ENCODE results near the gene ZMYM4.
"Not testable (repeated sequence)": the region's sequence is repeated elsewhere in the genome, so short reads cannot be mapped to it uniquely, and the experiment has no call there.

ZMYM4 gene

DNA sequence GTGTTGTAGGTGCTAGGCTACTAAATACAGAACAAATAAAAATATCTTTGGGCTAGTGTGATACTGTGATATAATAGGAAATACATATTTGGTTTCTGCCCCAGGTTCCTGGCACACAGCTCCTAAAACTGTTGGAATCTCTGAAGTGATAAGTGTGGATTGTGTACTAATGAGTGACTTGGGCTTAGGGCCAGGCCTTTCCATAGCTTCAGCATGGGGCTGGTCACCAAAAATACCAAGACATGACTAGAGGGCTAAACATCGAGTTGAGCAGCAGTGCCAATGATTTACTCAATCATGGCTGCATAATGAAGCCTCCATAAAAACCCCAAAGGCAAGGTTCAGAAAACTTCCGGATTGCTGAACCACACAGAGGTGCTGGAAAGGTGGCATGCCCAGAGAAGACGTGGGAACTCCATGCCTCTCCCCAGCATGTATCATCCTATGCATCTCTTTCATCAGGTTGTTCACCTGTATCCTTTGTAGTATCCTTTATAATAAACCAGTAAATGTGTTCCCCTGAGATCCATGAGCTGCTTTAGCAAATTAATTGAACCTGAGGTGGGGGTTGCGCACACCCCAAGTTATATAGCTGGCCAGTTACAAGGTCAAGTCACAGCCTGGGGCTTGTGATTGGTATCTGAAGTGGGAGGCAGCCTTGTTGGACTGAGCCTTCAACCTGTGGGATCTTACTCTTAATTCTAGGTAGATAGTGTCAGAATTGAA, 51.6 kb downstream of the ZMYM4 start:
- H3K4me1 Mint-ChIP-seq = peaks cover 15% of the 10 kb centered on the region
- TF ChIP-seq, protein P1, sequence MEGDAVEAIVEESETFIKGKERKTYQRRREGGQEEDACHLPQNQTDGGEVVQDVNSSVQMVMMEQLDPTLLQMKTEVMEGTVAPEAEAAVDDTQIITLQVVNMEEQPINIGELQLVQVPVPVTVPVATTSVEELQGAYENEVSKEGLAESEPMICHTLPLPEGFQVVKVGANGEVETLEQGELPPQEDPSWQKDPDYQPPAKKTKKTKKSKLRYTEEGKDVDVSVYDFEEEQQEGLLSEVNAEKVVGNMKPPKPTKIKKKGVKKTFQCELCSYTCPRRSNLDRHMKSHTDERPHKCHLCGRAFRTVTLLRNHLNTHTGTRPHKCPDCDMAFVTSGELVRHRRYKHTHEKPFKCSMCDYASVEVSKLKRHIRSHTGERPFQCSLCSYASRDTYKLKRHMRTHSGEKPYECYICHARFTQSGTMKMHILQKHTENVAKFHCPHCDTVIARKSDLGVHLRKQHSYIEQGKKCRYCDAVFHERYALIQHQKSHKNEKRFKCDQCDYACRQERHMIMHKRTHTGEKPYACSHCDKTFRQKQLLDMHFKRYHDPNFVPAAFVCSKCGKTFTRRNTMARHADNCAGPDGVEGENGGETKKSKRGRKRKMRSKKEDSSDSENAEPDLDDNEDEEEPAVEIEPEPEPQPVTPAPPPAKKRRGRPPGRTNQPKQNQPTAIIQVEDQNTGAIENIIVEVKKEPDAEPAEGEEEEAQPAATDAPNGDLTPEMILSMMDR (IDR thresholded peaks at IDR 0.05) = no peak
- H3K9me3 Mint-ChIP-seq = peaks cover 4% of the 10 kb centered on the region
- H3K27ac Mint-ChIP-seq = peak overlapping the region; percentile 87
- no peaks in the 10 kb centered on the region for H3K27me3 Mint-ChIP-seq (ENCODE audit: low read depth, poor library complexity)
- peaks cover 66% of the 10 kb centered on the region for H3K36me3 Mint-ChIP-seq (ENCODE audit: low read depth)
- H3K4me3 Mint-ChIP-seq = no peak overlapping the region
- DNase-seq = no peak

- Mint-ChIP-seq H3K4me3 (no peak overlapping the region), H3K9me3 (peaks cover 4% of the 10 kb centered on the region), H3K36me3 (ENCODE audit: low read depth) (peaks cover 62% of the 10 kb centered on the region), H3K4me1 (peaks cover 16% of the 10 kb centered on the region), H3K27me3 (ENCODE audit: low read depth, poor library complexity) (no peaks in the 10 kb centered on the region), H3K27ac (no peak overlapping the region)
- TF ChIP-seq, protein P1 (IDR thresholded peaks at IDR 0.05) = no peak
- no peak for DNase-seq
Measured at GRCh38 chr1:35320937-35321336, 52.4 kb downstream of the ZMYM4 start.

GRCh38 chr1:35324486-35324885, 56.0 kb downstream of the ZMYM4 start:
- TF ChIP-seq, protein P1 (IDR thresholded peaks at IDR 0.05) = no peak
- H3K9me3 Mint-ChIP-seq = no peaks in the 10 kb centered on the region
- DNase-seq = no peak
- H3K4me3 Mint-ChIP-seq = no peak overlapping the region
- no peaks in the 10 kb centered on the region for H3K27me3 Mint-ChIP-seq (ENCODE audit: low read depth, poor library complexity)
- peaks cover 16% of the 10 kb centered on the region for H3K4me1 Mint-ChIP-seq
- peaks cover 57% of the 10 kb centered on the region for H3K36me3 Mint-ChIP-seq (ENCODE audit: low read depth)
- H3K27ac Mint-ChIP-seq = peak overlapping the region; percentile 93

DNA sequence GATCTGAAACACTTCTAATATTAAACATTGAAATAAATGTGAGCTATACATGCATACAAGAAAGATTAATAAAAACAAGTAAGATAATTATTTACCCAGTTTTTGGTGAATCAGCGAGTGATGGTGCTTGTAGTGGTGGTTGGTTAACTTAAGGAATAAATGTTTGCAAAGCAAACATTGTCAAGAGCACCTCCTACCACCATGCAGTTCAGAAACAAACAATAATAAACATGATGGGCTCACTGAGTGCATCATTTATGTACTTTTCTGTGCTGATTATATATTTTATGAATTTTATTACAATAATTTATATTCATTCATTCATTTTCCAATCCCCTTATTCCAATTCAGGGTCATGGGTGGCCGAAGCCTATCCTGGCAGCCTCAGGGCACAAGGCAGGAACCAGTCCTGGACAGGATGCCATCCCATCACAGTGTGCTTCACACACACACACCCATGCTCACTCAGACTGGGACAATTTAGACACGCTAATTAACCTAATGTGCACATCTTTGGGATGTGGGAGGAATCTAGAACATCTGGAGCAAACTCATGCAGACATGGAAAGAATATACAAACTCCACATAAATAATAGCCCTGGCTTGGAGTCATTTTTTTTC, 57.8 kb downstream of the ZMYM4 start:
- no peaks in the 10 kb centered on the region for H3K9me3 Mint-ChIP-seq
- TF ChIP-seq, protein P1 (IDR thresholded peaks at IDR 0.05) = no peak
- H3K36me3 Mint-ChIP-seq (ENCODE audit: low read depth) = peaks cover 54% of the 10 kb centered on the region
- H3K27me3 Mint-ChIP-seq (ENCODE audit: low read depth, poor library complexity) = no peaks in the 10 kb centered on the region
- no peak overlapping the region for H3K27ac Mint-ChIP-seq
- H3K4me3 Mint-ChIP-seq = no peak overlapping the region
- DNase-seq = no peak
- H3K4me1 Mint-ChIP-seq = peaks cover 16% of the 10 kb centered on the region

DNA sequence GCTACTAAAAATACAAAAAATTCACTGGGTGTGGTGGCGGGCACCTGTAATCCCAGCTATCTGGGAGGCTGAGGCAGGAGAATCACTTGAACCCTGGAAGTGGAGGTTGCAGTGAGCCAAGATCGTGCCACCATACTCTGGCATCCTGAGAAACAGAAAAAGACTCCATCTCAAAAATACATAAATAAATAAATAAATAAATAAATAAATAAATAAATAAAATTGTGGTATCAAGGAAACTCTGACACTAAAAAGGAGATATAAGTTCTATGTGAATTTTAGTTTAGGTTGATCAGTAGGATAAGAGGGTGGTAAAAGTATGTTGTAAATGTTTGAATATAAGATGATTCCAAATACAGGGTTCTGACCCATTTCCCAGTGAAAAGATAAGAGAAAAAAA, 63.1 kb downstream of the ZMYM4 start:
- H3K4me1 Mint-ChIP-seq; H3K9me3 Mint-ChIP-seq; H3K27ac Mint-ChIP-seq; DNase-seq; H3K27me3 Mint-ChIP-seq (ENCODE audit: low read depth, poor library complexity); H3K4me3 Mint-ChIP-seq: not testable (repeated sequence)
- peaks cover 59% of the 10 kb centered on the region for H3K36me3 Mint-ChIP-seq (ENCODE audit: low read depth)

DNA sequence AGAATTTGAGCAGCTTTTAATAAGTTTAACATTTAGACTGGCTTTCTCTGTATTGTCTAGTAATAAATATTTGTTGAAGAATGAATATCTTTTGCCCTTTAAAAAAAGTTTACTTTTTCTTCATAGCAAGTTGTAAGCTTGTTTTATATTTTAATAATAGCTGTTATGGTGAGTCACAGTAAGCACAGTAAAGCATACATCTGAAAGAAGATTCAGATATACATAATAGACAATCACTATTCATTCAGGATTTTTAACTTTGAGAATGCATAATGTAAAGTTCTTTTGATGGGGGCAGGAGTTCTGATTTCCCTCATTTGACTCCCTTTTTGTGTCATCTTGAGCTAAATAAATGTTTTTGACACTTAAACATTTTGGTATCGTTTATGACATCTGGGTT, 66.0 kb downstream of the ZMYM4 start:
- H3K4me3 Mint-ChIP-seq = no peak overlapping the region
- no peaks in the 10 kb centered on the region for H3K4me1 Mint-ChIP-seq
- peaks cover 63% of the 10 kb centered on the region for H3K36me3 Mint-ChIP-seq (ENCODE audit: low read depth)
- no peaks in the 10 kb centered on the region for H3K27me3 Mint-ChIP-seq (ENCODE audit: low read depth, poor library complexity)
- no peak for DNase-seq
- TF ChIP-seq, protein P1 (IDR thresholded peaks at IDR 0.05) = no peak
- no peaks in the 10 kb centered on the region for H3K9me3 Mint-ChIP-seq
- no peak overlapping the region for H3K27ac Mint-ChIP-seq
